ENCODE results near the gene ZNF518A.

Gene ZNF518A

GRCh38 chr10:96092999-96093767 lies 36.9 kb upstream of the ZNF518A start:
- Histone ChIP-seq H3K36me3 (ENCODE audit: insufficient read depth, low read length) (no peaks in the 10 kb centered on the region), H3K9me3 (ENCODE audit: insufficient read depth, low read length, severe bottlenecking) (no peaks in the 10 kb centered on the region), H3K4me1 (ENCODE audit: insufficient read depth, low read length) (peaks cover 20% of the 10 kb centered on the region), H2AFZ (ENCODE audit: low read depth, low read length) (peak overlapping the region; percentile 35; the same call in 1 of the 2 replicates), H3K79me2 (ENCODE audit: insufficient read depth, low read length) (no peaks in the 10 kb centered on the region; the same call in none of the 2 replicates), H3K27me3 (ENCODE audit: insufficient read depth, low read length, poor library complexity) (peaks cover 6% of the 10 kb centered on the region), H3K4me3 (ENCODE audit: low read depth in 1 of 2, low read length in 2 of 2) (no peak overlapping the region), H3K9ac (ENCODE audit: low read depth, low read length) (no peak overlapping the region), H3K27ac (ENCODE audit: low read length) (no peak overlapping the region), H4K20me1 (ENCODE audit: insufficient read depth, low read length) (no peaks in the 10 kb centered on the region), H3K4me2 (ENCODE audit: insufficient read depth, low read length) (no peak overlapping the region)
- no peak for DNase-seq
- TF ChIP-seq CTCF (IDR thresholded peaks at IDR 0.05; ENCODE audit: borderline replicate concordance, extremely low read depth, low read length, poor library complexity, severe bottlenecking) (no peak), EZH2 (IDR thresholded peaks at IDR 0.05; ENCODE audit: borderline replicate concordance, low read depth, low read length, severe bottlenecking) (no peak)
- ATAC-seq (ENCODE audit: insufficient read depth, low read depth): no peak

GRCh38 chr10:96093948-96094347 lies 36.1 kb upstream of the ZNF518A start:
- ATAC-seq (ENCODE audit: insufficient read depth, low read depth): no peak
- H3K4me2 ChIP-seq (ENCODE audit: insufficient read depth, low read length): no peak overlapping the region
- no peaks in the 10 kb centered on the region; the same call in 1 of the 2 replicates for H3K79me2 ChIP-seq (ENCODE audit: insufficient read depth, low read length)
- H3K4me1 ChIP-seq (ENCODE audit: insufficient read depth, low read length): peaks cover 14% of the 10 kb centered on the region
- TF ChIP-seq EZH2 (IDR thresholded peaks at IDR 0.05; ENCODE audit: borderline replicate concordance, low read depth, low read length, severe bottlenecking) (no peak), CTCF (IDR thresholded peaks at IDR 0.05; ENCODE audit: borderline replicate concordance, extremely low read depth, low read length, poor library complexity, severe bottlenecking) (no peak)
- H2AFZ ChIP-seq (ENCODE audit: low read depth, low read length): no peak overlapping the region
- H3K27me3 ChIP-seq (ENCODE audit: insufficient read depth, low read length, poor library complexity): peaks cover 6% of the 10 kb centered on the region
- H3K9me3 ChIP-seq (ENCODE audit: insufficient read depth, low read length, severe bottlenecking): no peaks in the 10 kb centered on the region
- H4K20me1 ChIP-seq (ENCODE audit: insufficient read depth, low read length): no peaks in the 10 kb centered on the region
- no peaks in the 10 kb centered on the region for H3K36me3 ChIP-seq (ENCODE audit: insufficient read depth, low read length)
- DNase-seq: no peak
- H3K9ac ChIP-seq (ENCODE audit: low read depth, low read length): no peak overlapping the region
- H3K4me3 ChIP-seq (ENCODE audit: low read depth in 1 of 2, low read length in 2 of 2): no peak overlapping the region
- H3K27ac ChIP-seq (ENCODE audit: low read length): no peak overlapping the region

GRCh38 chr10:96096958-96097357 lies 33.1 kb upstream of the ZNF518A start:
- DNase-seq (no peak), ATAC-seq (ENCODE audit: insufficient read depth, low read depth) (no peak)
- no peaks in the 10 kb centered on the region for H3K4me1 ChIP-seq (ENCODE audit: insufficient read depth, low read length)
- H3K4me2 ChIP-seq (ENCODE audit: insufficient read depth, low read length): no peak overlapping the region
- no peak overlapping the region for H2AFZ ChIP-seq (ENCODE audit: low read depth, low read length)
- H4K20me1 ChIP-seq (ENCODE audit: insufficient read depth, low read length): no peaks in the 10 kb centered on the region
- H3K79me2 ChIP-seq (ENCODE audit: insufficient read depth, low read length): no peaks in the 10 kb centered on the region
- no peak for TF ChIP-seq CTCF (IDR thresholded peaks at IDR 0.05; ENCODE audit: borderline replicate concordance, extremely low read depth, low read length, poor library complexity, severe bottlenecking)
- no peak for TF ChIP-seq EZH2 (IDR thresholded peaks at IDR 0.05; ENCODE audit: borderline replicate concordance, low read depth, low read length, severe bottlenecking)
- H3K27ac ChIP-seq (ENCODE audit: low read length): no peak overlapping the region
- no peaks in the 10 kb centered on the region for H3K36me3 ChIP-seq (ENCODE audit: insufficient read depth, low read length)
- no peak overlapping the region for H3K4me3 ChIP-seq (ENCODE audit: low read depth in 1 of 2, low read length in 2 of 2)
- peaks cover 9% of the 10 kb centered on the region for H3K27me3 ChIP-seq (ENCODE audit: insufficient read depth, low read length, poor library complexity)
- H3K9ac ChIP-seq (ENCODE audit: low read depth, low read length): no peak overlapping the region
- H3K9me3 ChIP-seq (ENCODE audit: insufficient read depth, low read length, severe bottlenecking): no peaks in the 10 kb centered on the region

Data from DND-41 (cell line).